BJ (cell line): ENCODE data around the gene CPNE1. TPM values are rescaled to one million over a fixed set of nuclear protein-coding genes. Genes with fewer than 3 reads are reported as not detected.
"Not testable (repeated sequence)": the region's sequence is repeated elsewhere in the genome, so short reads cannot be mapped to it uniquely, and the experiment has no call there.

Source experiments
- CTCF ChIA-PET: fragments of 350-600 bp; formaldehyde crosslinking; extraction: SDS; loops from one replicate; lab custom pipeline; 2021; ENCODE audit warnings: antibody characterized with exemption, inconsistent platforms; lab: Yijun Ruan, JAX
- POLR2A ChIA-PET: fragments of 300-600 bp; sonication (Branson Sonifier 250); formaldehyde crosslinking; extraction: SDS; loops from one replicate; lab custom pipeline; 2021; ENCODE audit warnings: antibody characterized with exemption; lab: Charles Lee
- DNase-seq: peaks from one replicate; pipeline ENCODE4 v3.0.0-alpha.2; 2011; ENCODE audit warnings: low read depth
- H3K27me3 ChIP-seq: 2 replicates; pipeline ENCODE4 v1.6.0; 2011; ENCODE audit warnings: low read length; ENCODE audit not compliant: control insufficient read depth, insufficient read depth
- H3K36me3 ChIP-seq: 2 replicates; pipeline ENCODE4 v1.5.1; 2011; ENCODE audit warnings: low read length; ENCODE audit not compliant: control insufficient read depth, insufficient read depth
- H3K4me3 ChIP-seq: 2 replicates; pipeline ENCODE4 v1.5.1; 2011; ENCODE audit warnings: low read depth, mild to moderate bottlenecking, control low read depth, low read length
- CTCF ChIP-seq: IDR thresholded peaks from 2 replicates; pipeline ENCODE4 v1.5.1; 2011; ENCODE audit warnings: low read depth, mild to moderate bottlenecking, control low read depth, inconsistent platforms, low read length, moderate library complexity; ENCODE audit not compliant: insufficient read depth
- polyA minus RNA-seq: library from RNA; depleted of rRNA, polyadenylated mRNA; stranded (reverse); fragments of >200 nt; gene quantifications from 2 replicates; pipeline ENCODE4 v1.2.3, GENCODE V29; 2011; rRNA and poly(A)+ RNA removed
- polyA plus RNA-seq: library from polyadenylated mRNA; depleted of rRNA; stranded (reverse); fragments of >200 nt; gene quantifications from 2 replicates; pipeline ENCODE4 v1.2.3, GENCODE V29; 2011; rRNA removed

The CPNE1 gene
- polyA plus RNA-seq (134 and 217 TPM in 2 replicates), polyA minus RNA-seq (142 and 150 TPM in 2 replicates)

GRCh38 chr20:35664466-35665206 lies at the start of gene CPNE1, which contains the start of gene RBM12:
Gene CPNE1, minus strand, starts transcription at chr20:35664900. Its CDS starts 31,977 bp downstream, at chr20:35632923.
Gene RBM12, minus strand, starts transcription at chr20:35664900. Its CDS starts 9,578 bp downstream, at chr20:35655322.
- peaks cover 7% of the 10 kb centered on the region for H3K36me3 ChIP-seq
- CTCF ChIA-PET = interaction anchor here (1.1 to 1.9 kb wide), 2 partner anchors 46 to 290 kb away, joined by 3 to 9 read pairs; partner anchors contain the start of gene SCAND1
- 0 out of 2 replicates have a peak, but pooled peaks have one; percentile 3 for TF ChIP-seq CTCF
- H3K27me3 ChIP-seq = no peaks in the 10 kb centered on the region
- peak; percentile 62 for DNase-seq
- H3K4me3 ChIP-seq = peak within 1 kb of the TSS; percentile 78
- POLR2A ChIA-PET = no interaction called here

- Histone ChIP-seq H3K27me3 (no peaks in the 10 kb centered on the region), H3K4me3 (no peak overlapping the region), H3K36me3 (peaks cover 27% of the 10 kb centered on the region)
- TF ChIP-seq CTCF = no peak
- DNase-seq = no peak
- ChIA-PET POLR2A (no interaction called here), CTCF (interaction anchor here (0.9 to 1.2 kb wide), 2 partner anchors 10 to 14 kb away, joined by 3 to 6 read pairs; no protein-coding TSS in a partner anchor)
Observed at GRCh38 chr20:35714127-35714526, 49.4 kb upstream of the CPNE1 start.

- CTCF ChIA-PET = interaction anchor here (0.6 to 0.8 kb wide), 4 partner anchors 9 to 129 kb away, joined by 3 to 7 read pairs (median 3); no protein-coding TSS in a partner anchor
- POLR2A ChIA-PET, DNase-seq, H3K27me3 ChIP-seq, H3K4me3 ChIP-seq: not testable (repeated sequence)
- H3K36me3 ChIP-seq = peaks cover 23% of the 10 kb centered on the region
Observed at GRCh38 chr20:35713120-35713519, 48.4 kb upstream of the CPNE1 start.

- no peak overlapping the region for H3K4me3 ChIP-seq
- TF ChIP-seq CTCF = no peak
- peaks cover 21% of the 10 kb centered on the region for H3K36me3 ChIP-seq
- ChIA-PET CTCF (interaction anchor here (0.7 to 1.1 kb wide), 3 partner anchors 10 to 38 kb away, joined by 3 to 4 read pairs (median 3); no protein-coding TSS in a partner anchor), POLR2A (no interaction called here)
- DNase-seq = no peak
- H3K27me3 ChIP-seq = no peaks in the 10 kb centered on the region
Observed at GRCh38 chr20:35711588-35712209, 47.0 kb upstream of the CPNE1 start.

- H3K27me3 ChIP-seq = no peaks in the 10 kb centered on the region
- ChIA-PET POLR2A (no interaction called here), CTCF (interaction anchor here (0.7 to 1.1 kb wide), 2 partner anchors 9 to 38 kb away, joined by 3 to 4 read pairs; no protein-coding TSS in a partner anchor)
- no peak overlapping the region for H3K4me3 ChIP-seq
- peaks cover 20% of the 10 kb centered on the region for H3K36me3 ChIP-seq
- TF ChIP-seq CTCF = no peak
- no peak for DNase-seq
Observed at GRCh38 chr20:35710884-35711587, 46.3 kb upstream of the CPNE1 start.
